Stimulated activated CD4-positive, alpha-beta T cell treated with anti-CD3 and anti-CD28 coated beads, Interleukin-1b, Interleukin-23, amount 100 ng/mL, for 48 hours (primary cell): Measurements from ENCODE around the gene HSP90AA1.
"Not testable (repeated sequence)": the region's sequence is repeated elsewhere in the genome, so short reads cannot be mapped to it uniquely, and the experiment has no call there.

ENCODE experiments used
- DNase-seq: peaks from one replicate; pipeline ENCODE4 v3.0.0-alpha.2; 2020

Gene HSP90AA1

GRCh38 chr14:102092806-102093205, 6.0 kb upstream of the HSP90AA1 start:
- DNase-seq, result no peak

- no peak for DNase-seq
Observed at GRCh38 chr14:102090713-102091112, 3.9 kb upstream of the HSP90AA1 start.

DNA sequence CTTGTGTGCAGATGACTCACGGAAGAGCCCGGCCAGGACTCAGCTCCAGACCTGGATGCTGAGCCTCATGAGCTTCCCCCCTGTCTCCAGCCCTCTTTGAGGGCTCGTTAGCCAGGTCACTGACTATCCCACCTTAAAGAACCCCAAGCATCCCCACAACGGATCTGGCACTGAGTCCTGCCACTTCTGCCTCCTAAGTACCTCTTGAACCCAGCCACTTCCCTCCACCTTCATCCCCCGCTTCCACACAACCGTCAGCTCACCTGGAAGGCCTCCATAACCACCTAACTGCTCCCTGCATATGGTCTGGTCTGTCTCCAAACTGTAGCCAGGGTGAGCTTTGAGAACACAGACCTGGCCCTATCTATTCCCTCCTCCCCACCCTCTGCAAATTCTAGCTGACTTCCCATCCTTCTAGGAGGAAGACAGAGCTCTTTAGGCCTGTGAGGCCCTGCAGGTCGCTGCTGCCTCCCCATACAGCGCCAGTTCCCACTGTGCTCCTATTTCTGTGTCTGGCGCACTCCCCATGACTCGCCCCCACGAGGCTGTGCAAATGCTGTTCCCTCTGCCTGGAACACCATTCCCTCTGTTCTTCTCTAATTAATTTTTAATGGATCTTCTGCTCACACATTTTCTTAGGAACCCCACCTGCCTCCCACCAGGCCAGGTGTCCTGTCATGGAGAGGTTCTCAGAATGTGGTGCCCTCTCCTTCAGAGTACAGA, 2.9 kb upstream of the HSP90AA1 start:
- DNase-seq, result no peak

DNA sequence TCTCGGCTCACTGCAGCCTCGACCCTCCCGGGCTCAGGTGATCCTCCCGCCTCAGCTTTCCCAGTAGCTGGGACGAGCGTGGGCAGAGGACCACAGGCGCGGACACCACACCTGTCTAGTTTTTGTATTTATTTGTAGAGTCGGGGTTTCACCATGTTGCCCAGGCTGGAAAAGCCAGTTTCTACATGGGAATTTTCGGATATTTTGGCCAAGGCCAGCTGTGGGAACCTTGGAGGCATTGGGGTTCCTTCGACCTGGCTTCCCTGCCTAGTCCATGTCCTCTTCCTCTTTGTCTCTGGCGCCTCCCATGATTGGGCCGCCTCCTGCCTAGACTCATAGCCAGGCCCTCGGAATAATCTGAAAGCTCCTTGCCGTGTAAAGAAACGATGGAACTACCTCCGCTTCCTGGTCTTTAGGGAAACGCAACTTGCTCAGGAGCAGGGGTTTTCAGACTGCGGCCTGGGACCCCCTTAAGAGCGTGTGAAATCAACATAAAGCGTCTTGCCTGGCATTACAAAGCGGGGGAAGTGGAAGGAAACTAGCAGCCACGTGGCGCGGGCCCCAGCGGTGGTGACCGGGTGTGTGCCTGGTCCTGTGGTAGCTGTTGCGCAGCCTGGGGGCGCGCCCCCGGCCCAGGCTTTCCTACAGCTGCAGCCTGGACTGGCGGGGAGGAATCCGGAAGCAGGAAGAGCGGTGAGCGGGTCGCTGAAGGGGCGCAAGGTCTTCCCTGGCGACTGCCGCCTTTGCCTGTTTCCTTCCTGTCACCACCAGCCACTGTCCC, 1.4 kb upstream of the HSP90AA1 start:
- peak; percentile 67 for DNase-seq

- no peak for DNase-seq
Observed at GRCh38 chr14:102087762-102088011, 843 bp upstream of the HSP90AA1 start.

DNA sequence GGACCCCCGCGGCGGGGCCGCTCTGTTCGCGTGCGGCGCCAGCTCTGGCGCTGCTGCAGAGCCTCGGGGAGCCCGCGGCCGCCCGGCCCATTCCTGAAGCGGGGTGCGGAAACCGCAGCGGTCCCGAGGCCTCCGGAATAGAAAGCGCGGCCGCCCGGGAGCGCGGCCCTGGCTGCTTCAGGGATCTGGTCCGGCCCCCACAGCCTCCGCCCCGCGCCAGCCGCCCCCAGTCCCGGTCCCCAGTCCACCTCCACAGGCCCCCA, 204 bp downstream of the HSP90AA1 start:
- DNase-seq, result no peak

DNA sequence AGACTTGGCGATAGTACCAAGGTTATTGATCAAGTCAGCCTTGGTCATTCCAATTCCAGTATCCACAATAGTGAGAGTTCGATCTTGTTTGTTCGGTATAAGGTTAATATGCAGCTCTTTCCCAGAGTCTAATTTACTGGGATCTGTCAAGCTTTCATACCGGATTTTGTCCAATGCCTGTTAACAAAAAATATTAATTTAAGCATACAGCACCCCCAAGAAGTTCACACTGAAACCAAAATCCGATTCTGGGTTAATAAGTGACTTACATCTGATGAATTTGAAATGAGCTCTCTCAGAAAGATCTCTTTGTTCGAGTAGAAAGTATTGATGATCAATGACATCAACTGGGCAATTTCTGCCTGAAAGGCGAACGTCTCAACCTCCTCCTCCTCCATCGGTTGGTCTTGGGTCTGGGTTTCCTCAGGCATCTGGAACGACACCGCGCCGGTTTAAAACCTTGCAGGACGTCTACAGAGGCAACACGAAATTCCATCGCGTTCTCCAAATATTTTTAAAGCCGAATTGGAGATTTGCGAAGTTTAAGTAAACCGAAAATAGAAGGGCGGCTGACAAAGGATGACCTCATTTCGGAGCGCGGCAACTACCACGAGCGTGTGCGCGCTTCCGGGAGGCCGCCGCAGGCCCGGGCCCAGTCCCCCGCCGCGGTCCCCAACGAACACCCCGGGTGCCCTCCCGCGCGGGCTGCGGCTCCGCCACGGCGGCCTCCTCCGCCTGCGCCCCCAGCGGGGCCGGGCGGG, 716 bp downstream of the HSP90AA1 start:
- DNase-seq, result peak; percentile 59

DNA sequence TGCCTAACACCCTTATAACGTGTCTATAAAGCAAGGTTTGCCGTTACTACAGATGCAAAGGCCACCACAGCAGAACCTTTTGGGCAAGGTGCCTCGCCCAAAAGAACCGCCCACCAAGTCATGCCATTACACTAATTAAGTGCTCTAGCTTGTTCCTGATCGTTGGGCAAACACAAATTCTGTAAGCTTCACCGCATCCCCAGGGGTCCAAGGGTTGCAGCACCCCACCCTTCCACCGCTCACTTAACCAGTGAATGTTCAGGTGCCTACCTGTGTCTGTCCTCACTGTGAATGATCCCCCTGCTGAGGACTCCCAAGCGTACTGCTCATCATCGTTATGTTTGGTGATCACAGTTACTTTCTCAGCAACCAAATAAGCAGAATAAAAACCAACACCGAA, 1.4 kb downstream of the HSP90AA1 start:
- no peak for DNase-seq

- no peak for DNase-seq
Observed at GRCh38 chr14:102084931-102085330, 1.9 kb downstream of the HSP90AA1 start.

GRCh38 chr14:102084522-102084921, 2.3 kb downstream of the HSP90AA1 start:
- DNase-seq, result not testable (repeated sequence)

- DNase-seq, result no peak
Observed at GRCh38 chr14:102081231-102082080, 5.4 kb downstream of the HSP90AA1 start.

DNA sequence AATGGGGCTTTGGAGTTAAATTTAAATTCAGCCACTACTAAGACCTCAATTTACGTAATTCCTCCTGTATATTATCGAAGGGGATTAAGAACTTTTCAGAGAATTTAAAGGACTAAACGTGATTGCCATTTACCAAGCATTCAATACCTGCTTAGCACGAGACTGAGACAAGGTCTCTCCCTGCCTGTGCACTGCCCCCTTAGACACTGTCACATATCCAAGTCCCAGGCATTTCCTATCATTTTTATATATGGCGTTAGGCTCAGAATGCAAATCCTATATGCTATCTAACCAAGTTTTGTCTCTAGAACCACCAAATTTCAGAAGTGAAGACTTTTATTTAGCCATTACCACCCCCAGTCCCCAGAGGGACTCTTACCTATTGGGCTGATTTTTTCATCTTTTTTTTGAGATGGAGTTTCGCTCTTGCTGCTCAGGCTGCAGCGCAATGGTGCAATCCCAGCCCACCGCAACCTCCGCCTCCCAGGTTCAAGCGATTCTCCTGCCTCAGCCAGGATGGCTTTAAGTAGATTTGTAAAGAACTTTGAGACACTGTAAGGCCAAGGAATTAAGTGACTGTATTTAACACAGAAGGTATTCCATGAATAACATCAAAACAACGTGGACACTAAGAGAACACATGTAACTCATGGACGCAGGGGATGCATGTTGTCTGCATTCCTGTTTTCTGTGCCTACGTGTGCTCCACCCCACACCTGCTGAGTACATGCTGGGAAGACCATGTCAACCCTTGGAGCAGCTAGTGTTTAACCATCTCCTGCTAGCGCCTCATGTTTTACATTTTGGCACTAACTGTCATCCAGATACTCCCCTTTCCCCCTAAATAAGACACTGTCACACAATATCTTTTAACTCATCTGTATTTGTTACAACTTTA, 6.4 kb downstream of the HSP90AA1 start:
- no peak for DNase-seq

- no peak for DNase-seq
Observed at GRCh38 chr14:102079700-102079979, 7.2 kb downstream of the HSP90AA1 start.

DNA sequence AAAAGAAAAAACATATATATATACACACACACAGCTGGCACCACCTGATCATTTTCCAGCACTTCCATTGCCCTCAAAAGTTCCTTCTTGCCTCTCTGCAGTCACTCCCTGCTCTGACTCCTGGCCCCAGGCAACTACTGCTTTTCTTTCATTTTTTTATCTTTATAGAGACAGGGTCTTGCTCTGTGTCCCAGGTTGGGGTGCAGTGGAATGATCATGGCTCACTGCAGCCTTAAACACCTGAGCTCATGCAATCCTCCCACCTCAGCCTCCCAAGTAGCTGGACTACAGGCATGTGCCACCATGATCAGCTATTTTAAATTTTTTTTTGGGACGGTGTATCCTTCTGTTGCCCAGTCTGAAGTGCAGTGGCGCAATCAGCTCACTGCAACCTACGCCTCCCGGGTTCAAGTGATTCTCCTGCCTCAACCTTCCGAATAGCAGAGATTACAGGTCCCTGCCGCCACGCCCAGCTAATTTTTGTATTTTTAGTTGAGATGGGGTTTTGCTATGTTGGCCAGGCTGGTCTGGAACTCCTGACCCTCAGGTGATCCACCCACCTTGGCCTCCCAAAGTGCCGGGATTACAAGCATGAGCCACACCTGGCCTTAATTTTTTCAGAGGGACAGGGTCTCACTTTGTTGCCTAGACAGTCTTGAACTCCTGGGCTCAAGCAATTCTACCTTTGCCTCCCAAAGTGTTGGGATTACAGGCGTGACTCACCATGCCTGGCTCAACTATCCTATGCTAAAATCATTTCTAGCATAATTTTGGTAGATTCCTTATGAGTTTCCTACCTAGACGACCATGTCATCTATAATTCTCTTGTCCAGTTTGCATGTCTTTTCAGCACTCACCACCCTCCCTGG, 7.8 kb downstream of the HSP90AA1 start:
- DNase-seq, result no peak

- not testable (repeated sequence) for DNase-seq
Observed at GRCh38 chr14:102078361-102078791, 8.5 kb downstream of the HSP90AA1 start.

- DNase-seq, result no peak
Observed at GRCh38 chr14:102077382-102077709, 9.5 kb downstream of the HSP90AA1 start.

DNA sequence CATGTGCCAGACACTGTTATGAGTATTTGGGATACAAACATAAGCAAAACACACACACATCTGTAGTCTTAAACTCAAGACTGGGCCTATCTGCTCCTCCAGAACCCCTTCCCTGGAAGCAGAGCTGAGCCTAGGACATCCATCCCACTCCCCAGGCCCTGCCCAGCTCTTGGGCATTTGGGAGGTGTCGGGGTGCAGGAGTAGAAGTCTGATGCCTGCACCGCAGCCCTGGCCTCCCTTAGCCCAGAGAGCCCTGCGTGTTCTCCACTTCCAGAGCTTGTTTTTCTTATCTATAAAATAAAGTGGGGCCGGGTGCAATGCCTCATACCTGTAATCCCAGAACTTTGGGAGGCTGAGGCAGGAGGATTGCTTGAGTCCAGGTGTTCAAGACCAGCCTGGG, 11.7 kb downstream of the HSP90AA1 start:
- DNase-seq, result no peak

GRCh38 chr14:102074415-102074964, 12.4 kb downstream of the HSP90AA1 start:
- no peak for DNase-seq

DNA sequence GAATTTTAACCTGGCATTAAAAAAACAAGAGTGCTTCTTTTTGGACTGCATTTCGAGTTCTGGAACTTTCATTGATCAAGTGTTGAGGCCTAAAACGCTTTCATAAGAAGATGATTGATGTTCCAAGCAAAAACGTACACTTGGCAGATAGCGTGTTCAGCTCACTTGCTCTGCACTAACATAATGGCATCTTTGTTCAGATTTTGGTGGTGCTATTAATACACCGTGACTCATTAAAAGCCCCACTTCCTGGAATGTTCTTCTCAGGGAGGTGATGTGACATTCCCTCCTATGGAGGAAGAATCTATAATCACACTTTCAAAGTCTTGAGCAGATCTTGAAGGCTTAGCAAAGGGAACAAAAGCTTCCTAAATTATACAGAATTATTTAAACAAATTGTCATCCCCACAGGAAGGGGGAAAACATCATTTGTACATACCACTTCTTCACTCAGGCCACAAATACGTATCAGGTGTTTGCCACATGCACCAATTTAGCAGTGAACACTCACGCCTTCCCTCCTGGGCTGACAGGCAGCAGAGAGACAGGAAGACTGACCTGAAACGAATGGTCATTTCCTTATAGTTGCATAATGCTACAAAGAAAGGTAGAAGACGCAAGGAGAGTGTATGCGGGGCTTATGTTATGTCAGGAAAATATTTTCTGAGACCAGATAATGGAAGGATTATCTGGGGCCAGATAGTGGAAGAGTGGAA, 15.4 kb downstream of the HSP90AA1 start:
- no peak for DNase-seq

GRCh38 chr14:102066041-102066451, 20.8 kb downstream of the HSP90AA1 start:
- no peak for DNase-seq

DNA sequence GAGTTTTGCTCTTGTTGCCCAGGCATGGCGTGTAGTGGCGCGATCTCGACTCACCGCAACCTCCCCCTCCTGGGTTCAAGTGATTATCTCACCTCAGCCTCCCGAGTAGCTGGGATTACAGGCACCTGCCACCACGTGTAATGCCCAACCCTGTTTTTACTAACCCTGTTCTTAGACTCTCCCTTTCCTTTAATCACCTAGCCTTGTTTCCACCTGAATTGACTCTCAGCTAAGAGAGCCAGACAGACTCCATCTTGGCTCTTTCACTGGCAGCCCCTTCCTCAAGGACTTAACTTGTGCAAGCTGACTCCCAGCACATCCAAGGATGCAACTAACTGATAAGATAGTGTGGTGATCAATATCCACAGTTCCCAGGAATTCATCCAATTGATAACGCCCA, 22.3 kb downstream of the HSP90AA1 start:
- DNase-seq, result not testable (repeated sequence)
